H4 (cell line): ENCODE results near the gene TCF4. TPM values are rescaled to one million over a fixed set of nuclear protein-coding genes. Genes with fewer than 3 reads are reported as not detected.

Experiments
- DNase-seq: peaks from one replicate; pipeline ENCODE4 v3.0.0-alpha.2; 2015; ENCODE audit warnings: low spot score
- total RNA-seq: library from RNA; depleted of rRNA; stranded (reverse); fragments of >200 nt; shearing (Covaris generic); gene quantifications from 2 replicates; pipeline ENCODE4 v1.2.3, GENCODE V29; 2014

The TCF4 gene
- total RNA-seq, 1 experiment from 2014 or later = 30.7 TPM

DNA sequence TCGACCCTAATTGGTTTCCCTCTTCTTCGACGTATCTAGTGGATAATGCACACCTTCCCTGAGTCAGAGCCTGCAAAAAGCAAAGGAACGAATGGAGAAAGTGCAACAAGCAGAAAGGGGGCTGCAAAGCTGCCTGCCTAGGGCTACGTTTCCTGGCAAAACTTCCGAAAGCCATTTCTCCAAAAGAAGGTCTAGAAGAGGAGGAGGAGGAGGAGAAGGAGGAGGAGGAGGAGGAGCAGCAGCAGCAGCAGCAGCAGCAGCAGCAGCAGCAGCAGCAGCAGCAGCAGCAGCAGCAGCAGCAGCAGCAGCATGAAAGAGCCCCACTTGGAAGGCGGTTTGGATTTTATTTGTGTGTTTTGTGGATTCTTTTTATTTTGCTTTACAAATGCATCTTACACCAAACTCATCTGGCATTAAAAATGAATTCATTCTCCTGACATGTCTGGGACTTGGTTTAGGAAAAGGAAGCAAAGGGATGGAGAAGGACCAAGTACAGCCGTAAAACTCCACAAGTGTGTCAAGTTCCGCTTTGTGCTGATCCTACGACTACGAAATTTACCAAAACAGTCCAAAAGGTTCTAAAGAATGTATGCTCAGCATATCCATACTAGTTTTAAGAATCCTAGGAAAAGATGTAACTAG, 2.0 kb downstream of the TCF4 start:
- DNase-seq = no peak

DNA sequence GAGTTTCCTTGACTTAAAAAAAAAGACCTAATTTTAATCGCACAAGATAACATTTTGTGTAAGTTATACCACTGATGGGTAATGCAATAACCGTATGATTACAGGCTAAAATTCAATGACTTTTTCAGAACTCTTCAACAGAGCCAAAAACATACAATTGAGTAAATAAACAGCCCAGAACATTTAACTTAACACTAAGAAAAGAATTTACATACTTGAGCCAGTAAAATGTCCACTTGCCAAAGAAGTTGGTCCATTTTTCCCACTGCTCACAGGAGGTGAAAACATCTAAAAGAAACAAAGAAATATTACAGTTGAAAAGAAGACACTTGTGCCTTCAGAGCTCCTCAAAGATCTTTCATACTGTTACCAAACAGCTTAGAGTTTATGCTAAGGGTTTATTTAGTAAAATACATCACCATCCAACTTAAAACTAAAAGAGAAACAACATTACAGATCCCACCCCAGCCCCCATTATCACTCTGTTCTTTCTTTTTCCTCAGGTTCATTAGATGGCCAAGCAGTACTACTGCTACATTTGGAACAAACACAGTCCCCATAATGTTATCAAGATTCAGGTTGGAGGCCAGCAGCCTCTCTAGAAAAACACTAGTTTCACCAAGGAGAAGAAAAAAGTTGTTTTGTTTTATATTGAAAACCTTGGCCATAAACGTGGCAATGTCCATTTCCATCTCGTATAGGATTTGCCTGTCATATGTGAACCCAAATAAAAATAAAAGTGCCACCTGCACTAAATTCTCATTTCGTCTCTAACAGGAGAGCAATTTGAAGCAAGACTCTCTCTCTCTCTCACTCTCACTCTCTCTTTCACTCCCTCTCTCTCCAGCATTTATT, 2.7 kb downstream of the TCF4 start:
- DNase-seq = no peak

DNA sequence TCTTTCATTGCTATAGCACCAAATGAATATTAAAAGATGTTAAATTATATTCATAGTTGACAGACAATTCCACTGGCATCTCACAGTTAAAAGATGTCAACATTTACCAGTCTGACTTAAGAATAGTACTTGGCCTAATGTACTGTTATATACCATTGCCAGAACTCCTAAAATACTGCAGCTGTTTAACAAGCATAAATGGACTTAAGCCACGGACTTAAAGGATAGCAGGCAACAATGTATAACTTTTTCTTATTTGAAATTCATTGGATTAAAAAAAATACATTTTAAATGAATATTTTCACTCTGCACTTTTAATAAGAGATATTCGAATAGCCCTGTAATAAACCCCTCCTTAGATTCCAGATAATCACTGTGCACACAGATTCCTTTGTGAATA, 3.8 kb downstream of the TCF4 start:
- DNase-seq = no peak

DNA sequence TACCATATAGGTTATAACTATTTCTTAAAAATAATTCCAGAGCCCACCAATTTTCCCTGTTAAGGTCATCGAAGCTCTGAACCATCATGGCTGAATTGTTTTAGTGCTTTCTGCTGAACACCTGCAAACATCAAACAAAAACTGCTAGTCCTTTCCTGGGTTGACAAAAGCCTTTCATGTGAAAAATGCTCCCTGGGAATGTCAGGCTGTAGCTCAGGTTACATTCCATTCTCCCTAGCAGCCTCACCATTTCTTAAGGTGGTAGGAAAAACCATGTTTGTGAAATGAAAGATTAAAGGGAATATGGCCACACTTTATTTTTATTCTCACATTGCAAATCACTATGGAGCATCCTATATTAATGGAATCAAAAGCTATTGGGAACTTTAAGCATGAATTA, 5.7 kb downstream of the TCF4 start:
- DNase-seq = no peak

DNA sequence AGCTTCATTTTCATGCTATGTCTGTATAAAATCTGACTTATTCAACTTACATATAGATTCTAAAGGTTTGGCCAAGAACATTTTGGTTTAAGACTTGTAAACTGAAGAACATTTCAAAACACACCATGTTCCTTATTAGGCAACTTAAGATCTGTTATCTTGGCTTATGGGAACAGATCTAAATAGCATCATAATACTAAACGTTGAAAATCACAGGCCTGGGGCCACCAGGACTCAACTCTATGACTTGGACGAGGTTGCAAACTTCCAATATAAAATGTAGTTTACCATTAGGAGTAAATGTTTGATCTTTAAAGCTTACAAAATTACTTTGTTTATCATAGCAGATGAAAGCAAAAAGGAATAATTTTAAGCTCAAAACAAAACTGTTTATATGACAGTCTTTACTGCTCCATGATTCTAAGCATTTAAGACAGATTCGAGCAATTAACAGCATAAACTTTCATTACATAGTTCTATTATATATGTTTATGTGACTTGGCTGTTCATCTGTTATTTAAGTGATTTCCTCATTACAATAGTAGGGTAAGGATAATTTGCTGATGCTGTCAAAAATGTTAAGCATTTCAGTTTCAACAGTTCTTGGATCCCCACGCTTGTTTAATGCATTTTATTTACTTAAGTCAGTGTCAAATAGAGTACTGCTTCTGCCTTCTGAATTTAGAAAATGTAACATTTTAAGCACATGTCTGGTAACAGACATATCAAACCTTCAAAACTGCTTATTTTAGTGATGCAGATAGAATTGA, 8.3 kb downstream of the TCF4 start:
- DNase-seq = no peak

DNA sequence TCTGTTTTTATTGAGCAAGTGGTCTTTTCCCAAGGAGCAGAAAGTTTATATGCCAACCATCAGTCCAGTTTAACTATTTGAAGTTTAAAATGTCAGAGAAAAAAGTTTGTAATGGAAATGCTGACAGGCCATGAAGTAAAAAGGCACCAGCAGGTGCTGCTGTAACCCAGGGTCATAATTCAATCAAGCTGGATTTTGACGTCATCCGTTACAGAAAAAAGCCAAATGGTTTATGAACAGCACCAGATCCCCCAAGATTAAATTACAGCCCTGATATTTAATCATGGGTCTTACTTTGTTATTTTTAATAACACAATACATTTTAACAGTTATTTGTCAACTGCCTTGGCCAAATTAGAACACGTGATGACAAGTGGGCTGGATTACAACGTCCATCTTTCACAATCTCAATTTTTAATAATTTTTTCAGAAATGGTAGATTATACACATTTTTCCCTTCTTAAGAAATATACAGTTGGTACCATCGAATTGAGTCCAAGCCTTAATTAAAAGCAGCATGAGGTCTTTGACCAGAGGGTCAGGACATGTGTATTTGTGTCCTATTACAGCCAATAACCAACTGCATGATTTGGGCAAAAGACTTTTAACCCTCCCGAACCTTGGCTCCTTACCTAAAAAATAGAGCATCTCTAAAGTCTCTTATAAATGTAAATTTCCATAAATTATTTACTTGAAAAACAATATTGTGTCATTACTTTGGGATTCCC, 10.0 kb downstream of the TCF4 start:
- DNase-seq = no peak

DNA sequence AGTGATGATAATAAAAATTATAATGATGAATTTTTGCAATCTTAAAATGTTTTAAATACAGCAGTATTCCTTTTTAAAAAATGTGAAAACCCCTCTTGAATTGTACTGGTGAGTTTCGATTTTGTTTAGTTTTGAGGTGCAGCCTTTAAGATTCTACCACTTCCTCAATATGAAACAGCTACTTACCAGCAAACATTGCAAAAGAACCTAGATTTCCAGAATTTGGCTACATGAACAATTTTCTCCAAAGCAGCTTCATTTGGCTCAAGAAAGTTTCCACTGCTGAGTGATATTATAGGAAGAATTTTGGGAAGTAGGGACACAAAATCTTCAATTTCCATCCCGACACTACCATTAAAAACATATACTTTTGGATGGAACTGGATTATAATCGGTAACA, 12.0 kb downstream of the TCF4 start:
- no peak for DNase-seq

GRCh38 chr18:55575066-55575465, 12.9 kb downstream of the TCF4 start:
- DNase-seq = no peak

- no peak for DNase-seq
Measured at GRCh38 chr18:55573386-55573785, 14.6 kb downstream of the TCF4 start.

- DNase-seq = no peak
Measured at GRCh38 chr18:55570966-55571365, 17.0 kb downstream of the TCF4 start.

DNA sequence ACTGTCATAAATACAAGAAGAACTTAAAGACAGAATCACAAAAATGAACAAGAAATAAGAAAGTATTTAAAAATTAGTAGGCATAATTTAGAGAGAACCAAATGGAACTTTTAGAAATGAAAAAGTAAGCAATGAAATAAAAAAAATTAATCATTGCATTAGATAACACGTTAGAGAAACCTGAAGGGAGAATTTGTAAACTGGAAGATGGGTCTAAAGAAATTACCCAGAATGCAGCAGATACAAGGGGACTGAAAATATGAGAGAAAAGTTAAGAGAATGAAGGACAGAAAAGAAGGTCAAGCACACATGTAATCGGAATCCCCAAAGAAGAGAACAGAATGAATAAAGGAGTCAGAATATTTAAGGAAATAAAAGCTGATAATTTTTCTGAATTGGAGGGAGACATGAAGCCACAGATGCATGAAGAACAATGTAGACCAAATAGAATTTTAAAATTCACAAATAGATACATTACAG, 21.5 kb downstream of the TCF4 start:
- no peak for DNase-seq

- no peak for DNase-seq
Measured at GRCh38 chr18:55559739-55560138, 28.3 kb downstream of the TCF4 start.

- DNase-seq = no peak
Measured at GRCh38 chr18:55557211-55557610, 30.8 kb downstream of the TCF4 start.

- DNase-seq = no peak
Measured at GRCh38 chr18:55555395-55556027, 32.5 kb downstream of the TCF4 start.

DNA sequence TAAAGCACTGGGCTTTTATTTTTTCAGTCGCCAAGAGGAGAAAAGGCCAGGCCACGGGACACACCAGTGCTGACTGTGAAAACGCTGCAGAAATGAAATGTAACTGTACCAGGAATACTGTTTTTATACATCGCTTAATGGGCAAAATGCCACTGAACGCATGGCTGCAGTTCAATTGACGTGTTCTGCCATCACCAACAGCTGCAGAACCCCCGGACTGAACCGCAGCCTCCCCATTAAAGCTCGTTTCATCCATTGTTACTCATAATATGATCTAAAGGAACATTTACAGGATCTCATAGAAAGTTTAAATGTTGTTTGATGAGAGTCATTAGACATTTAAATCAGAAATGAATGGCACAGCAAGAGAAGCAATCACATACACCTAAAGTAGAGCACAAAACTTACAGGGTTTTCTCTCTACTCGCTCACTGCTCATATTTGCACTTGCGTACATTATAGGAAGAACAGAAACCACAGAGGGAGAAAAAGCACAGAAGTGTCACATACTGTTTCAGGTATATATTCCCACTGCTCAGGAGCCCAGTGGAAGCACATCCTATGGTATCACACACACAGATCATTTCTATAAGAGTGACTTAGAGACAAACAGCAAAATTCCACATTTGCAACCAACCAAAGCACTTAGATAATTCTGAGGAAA, 35.3 kb downstream of the TCF4 start:
- DNase-seq = no peak

DNA sequence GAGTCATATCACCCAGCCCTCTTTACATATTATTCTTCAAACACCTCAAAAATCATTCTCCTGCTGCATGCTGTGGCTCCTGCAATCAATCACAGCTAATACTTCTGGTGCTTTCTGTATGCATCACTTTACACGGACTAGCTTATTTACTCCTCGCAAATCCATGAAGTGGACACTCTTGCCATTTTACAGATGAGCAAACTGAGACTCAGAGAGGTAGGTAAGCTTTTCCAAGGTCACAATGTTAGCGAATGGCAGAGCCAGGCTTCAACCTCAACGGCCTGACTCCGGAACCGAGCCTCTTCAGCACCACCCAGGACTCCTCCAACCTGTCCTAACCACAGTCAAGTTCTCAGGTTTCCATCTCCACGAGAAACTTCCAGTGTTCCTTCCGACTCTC, 36.8 kb downstream of the TCF4 start:
- no peak for DNase-seq

DNA sequence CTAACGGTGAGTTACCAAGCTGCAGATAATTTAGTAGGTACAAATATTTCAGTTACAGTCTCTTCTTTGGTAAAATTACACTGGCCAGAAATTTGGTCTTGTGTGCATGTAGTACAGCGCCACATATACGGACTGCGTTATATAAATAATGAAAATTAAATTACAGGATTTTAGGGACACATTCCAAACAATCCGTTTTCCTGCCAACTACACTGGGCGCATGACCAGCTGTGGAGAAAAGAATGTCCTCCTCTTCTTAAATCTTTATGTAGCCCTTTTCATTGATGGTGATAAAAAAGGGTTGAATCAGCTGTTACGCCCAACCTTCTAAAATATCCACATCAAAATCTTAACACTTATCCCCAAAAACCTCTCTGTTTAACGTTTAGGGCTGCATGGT, 37.5 kb downstream of the TCF4 start:
- DNase-seq = no peak

- no peak for DNase-seq
Measured at GRCh38 chr18:55549474-55550104, 38.4 kb downstream of the TCF4 start.

DNA sequence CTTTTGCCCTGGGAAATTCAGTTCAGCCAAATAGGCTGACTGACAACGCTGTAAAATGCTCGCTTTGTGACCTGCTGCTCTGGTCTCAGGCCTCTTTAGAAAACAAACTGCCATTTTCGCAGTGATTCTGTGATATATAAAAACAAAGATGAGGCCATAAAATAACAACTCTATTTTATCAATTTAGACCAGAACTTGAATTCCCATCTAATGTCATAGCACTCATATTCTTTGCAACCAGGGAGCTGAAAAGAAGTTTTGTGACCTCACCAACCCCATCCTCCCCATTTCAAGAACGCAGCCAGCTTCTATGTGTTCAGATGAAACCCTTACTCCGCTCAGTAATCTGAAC, 40.3 kb downstream of the TCF4 start:
- DNase-seq = no peak
